Neural cell (in vitro differentiated cells): Measurements from ENCODE around the gene KCNQ1OT1. TPM values are rescaled to one million over a fixed set of nuclear protein-coding genes. Genes with fewer than 3 reads are reported as not detected.

Experiments
- H2AFZ ChIP-seq: fragments of 200-600, 300-800 bp; sonication (generic), shearing (Covaris generic); 2 replicates; pipeline ENCODE4 v1.6.0; 2014; ENCODE audit warnings: low read depth, mild to moderate bottlenecking, antibody characterized with exemption, low read length, moderate library complexity
- H3F3A ChIP-seq: fragments of 200-600 bp; shearing (Covaris generic); 2 replicates; pipeline ENCODE4 v1.6.1; 2016; ENCODE audit warnings: mild to moderate bottlenecking, moderate library complexity, mixed read lengths, antibody characterized with exemption, low read length; ENCODE audit not compliant: insufficient read depth, poor library complexity, severe bottlenecking
- H3K27ac ChIP-seq: fragments of 200-600, 300-800 bp; sonication (generic), shearing (Covaris generic); 2 replicates; pipeline ENCODE4 v1.5.1; 2014; ENCODE audit warnings: mild to moderate bottlenecking, low read length, moderate library complexity
- H3K27me3 ChIP-seq: fragments of 300-800, 200-600 bp; sonication (generic), shearing (Covaris generic); 2 replicates; pipeline ENCODE4 v1.6.0; 2014; ENCODE audit warnings: mild to moderate bottlenecking, low read depth, low read length, moderate library complexity; ENCODE audit not compliant: insufficient read depth
- H3K36me3 ChIP-seq: fragments of 300-800, 200-600 bp; sonication (generic), shearing (Covaris generic); 2 replicates; pipeline ENCODE4 v1.5.1; 2014; ENCODE audit warnings: mild to moderate bottlenecking, antibody characterized with exemption, low read length, moderate library complexity; ENCODE audit not compliant: insufficient read depth
- H3K4me2 ChIP-seq: fragments of 300-800, 200-600 bp; sonication (generic), shearing (Covaris generic); 2 replicates; pipeline ENCODE4 v1.6.0; 2014; ENCODE audit warnings: mild to moderate bottlenecking, low read length
- H3K4me3 ChIP-seq: fragments of 300-800, 200-600 bp; sonication (generic), shearing (Covaris generic); 2 replicates; pipeline ENCODE4 v1.5.1; 2014; ENCODE audit warnings: mild to moderate bottlenecking, low read length, moderate library complexity
- H3K79me2 ChIP-seq: fragments of 200-600 bp; shearing (Covaris generic); replicated peaks from 2 replicates; pipeline ENCODE4 v1.6.0; 2014; ENCODE audit warnings: mild to moderate bottlenecking, low read length, moderate library complexity; ENCODE audit not compliant: insufficient read depth
- H3K9ac ChIP-seq: fragments of 300-800, 200-600 bp; sonication (generic), shearing (Covaris generic); 2 replicates; pipeline ENCODE4 v1.6.1; 2016; ENCODE audit warnings: mild to moderate bottlenecking, low read length, mixed read lengths
- H3K9me2 ChIP-seq: fragments of 200-600 bp; shearing (Covaris generic); 2 replicates; pipeline ENCODE4 v1.6.1; 2016; ENCODE audit warnings: mild to moderate bottlenecking, low read length, mixed read lengths; ENCODE audit not compliant: insufficient read depth
- H3K9me3 ChIP-seq: fragments of 200-600, 300-800 bp; sonication (generic), shearing (Covaris generic); 2 replicates; pipeline ENCODE4 v1.6.1; 2016; ENCODE audit warnings: mild to moderate bottlenecking, mixed run types, low read length, moderate library complexity, mixed read lengths
- H4K20me1 ChIP-seq: fragments of 200-600 bp; shearing (Covaris generic); 2 replicates; pipeline ENCODE4 v1.6.1; 2016; ENCODE audit warnings: mild to moderate bottlenecking, mixed run types; ENCODE audit not compliant: insufficient read depth
- CTCF ChIP-seq: fragments of 450-650 bp; IDR thresholded peaks from 2 replicates; pipeline ENCODE4 v1.5.1; 2014; ENCODE audit warnings: antibody characterized with exemption, mild to moderate bottlenecking, moderate library complexity; ENCODE audit not compliant: poor library complexity, severe bottlenecking
- EP300 ChIP-seq: fragments of 450-650 bp; conservative IDR thresholded peaks from 2 replicates; pipeline ENCODE4 v1.6.1; 2014; ENCODE audit warnings: antibody characterized with exemption, mild to moderate bottlenecking, moderate library complexity; ENCODE audit not compliant: poor library complexity, severe bottlenecking
- EZH2 ChIP-seq: fragments of 200-600, 300-800 bp; shearing (Covaris generic), sonication (generic); IDR thresholded peaks from 2 replicates; pipeline ENCODE4 v1.6.1; 2014; ENCODE audit warnings: antibody characterized with exemption, low read length, borderline replicate concordance, mild to moderate bottlenecking; ENCODE audit not compliant: insufficient read depth, poor library complexity, severe bottlenecking
- MXI1 ChIP-seq: fragments of 450-650 bp; conservative IDR thresholded peaks from 2 replicates; pipeline ENCODE4 v1.6.1; 2014; ENCODE audit warnings: antibody characterized with exemption, mild to moderate bottlenecking; ENCODE audit not compliant: poor library complexity, severe bottlenecking
- POLR2AphosphoS5 ChIP-seq: IDR thresholded peaks from 2 replicates; pipeline ENCODE4 v1.6.1; 2012
- REST ChIP-seq: IDR thresholded peaks from 2 replicates; pipeline ENCODE4 v1.6.1; 2012; ENCODE audit warnings: borderline replicate concordance
- SMC3 ChIP-seq: fragments of 450-650 bp; conservative IDR thresholded peaks from 2 replicates; pipeline ENCODE4 v1.6.1; 2014; ENCODE audit warnings: antibody characterized with exemption, mild to moderate bottlenecking, moderate library complexity; ENCODE audit not compliant: poor library complexity
- TAF1 ChIP-seq: IDR thresholded peaks from 2 replicates; pipeline ENCODE4 v1.6.1; 2012; ENCODE audit warnings: low read depth
- polyA plus RNA-seq: library from polyadenylated mRNA; depleted of rRNA; stranded (reverse); fragments of >200 nt; gene quantifications from 2 replicates; pipeline ENCODE4 v1.2.3, GENCODE V29; 2014

Gene KCNQ1OT1
- polyA plus RNA-seq, 1 donor from 2014 or later = 0.12 TPM

GRCh38 chr11:2714463-2714800 is 14.6 kb upstream of the KCNQ1OT1 start:
- H3K27me3 ChIP-seq = peaks cover 37% of the 10 kb centered on the region
- H3K79me2 ChIP-seq = no peaks in the 10 kb centered on the region
- no peaks in the 10 kb centered on the region for H3K9me2 ChIP-seq

GRCh38 chr11:2713661-2714462 is 14.1 kb upstream of the KCNQ1OT1 start:
- no peaks in the 10 kb centered on the region for H3K9me3 ChIP-seq
- no peak overlapping the region for H2AFZ ChIP-seq
- H3K27ac ChIP-seq = no peak overlapping the region
- H3K79me2 ChIP-seq = no peaks in the 10 kb centered on the region
- no peaks in the 10 kb centered on the region for H3F3A ChIP-seq
- H3K36me3 ChIP-seq = no peaks in the 10 kb centered on the region
- no peak overlapping the region for H3K4me2 ChIP-seq
- peaks cover 32% of the 10 kb centered on the region for H3K27me3 ChIP-seq
- no peak overlapping the region for H3K4me3 ChIP-seq
- no peaks in the 10 kb centered on the region for H3K9me2 ChIP-seq
- no peaks in the 10 kb centered on the region for H4K20me1 ChIP-seq
- H3K9ac ChIP-seq = no peak overlapping the region
- TF ChIP-seq MXI1 (no peak), REST (no peak), CTCF (no peak), EZH2 (no peak), TAF1 (no peak)

More at GRCh38 chr11:2714463-2714800, 14.6 kb upstream of the KCNQ1OT1 start:
- no peak overlapping the region for H3K4me3 ChIP-seq
- no peaks in the 10 kb centered on the region for H3K36me3 ChIP-seq
- H3F3A ChIP-seq = no peaks in the 10 kb centered on the region
- no peak overlapping the region for H2AFZ ChIP-seq
- TF ChIP-seq SMC3 (no peak), CTCF (no peak), POLR2AphosphoS5 (no peak), REST (no peak), EZH2 (no peak), MXI1 (no peak), TAF1 (no peak), EP300 (no peak)
- no peaks in the 10 kb centered on the region for H4K20me1 ChIP-seq
- H3K27ac ChIP-seq = no peak overlapping the region
- no peaks in the 10 kb centered on the region for H3K9me3 ChIP-seq
- no peak overlapping the region for H3K4me2 ChIP-seq
- H3K9ac ChIP-seq = no peak overlapping the region
